ENCODE measurements around the gene DTNBP1. TPM values are rescaled to one million over a fixed set of nuclear protein-coding genes. Genes with fewer than 3 reads are reported as not detected.

DTNBP1 gene
- total and polyA plus RNA-seq, 2 of the 4 experiments (the other 2 are of a cell fraction), result 4.8 to 18.7 TPM

DNA sequence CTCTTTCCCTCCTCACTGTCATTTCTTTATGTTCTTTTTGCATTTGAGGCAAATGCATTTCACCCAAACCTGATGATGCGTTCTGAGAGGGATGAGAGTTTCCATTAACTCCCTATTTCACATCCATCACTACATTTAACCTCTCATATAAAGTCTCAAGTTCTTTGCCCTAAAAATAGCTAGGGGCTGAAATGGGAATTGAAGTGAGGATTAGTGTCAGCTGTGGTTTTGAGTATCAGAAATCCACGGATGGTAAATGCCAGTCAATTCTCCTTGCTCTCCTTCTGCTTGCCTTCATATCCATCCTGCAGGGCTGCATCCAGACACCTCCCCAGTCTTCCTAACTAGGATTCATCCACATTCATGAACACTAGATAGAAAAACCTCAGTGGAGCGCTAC is 10.0 kb upstream of the DTNBP1 start:
- H3K4me3 ChIP-seq (ENCODE audit: insufficient read depth, low read depth, low read length), result no peak overlapping the region
- H4K91ac ChIP-seq (ENCODE audit: insufficient read depth, low read depth, low read length), result no peak overlapping the region
- no peaks in the 10 kb centered on the region for H3K9me3 ChIP-seq (ENCODE audit: control insufficient read depth, insufficient read depth, low read length)
- no peak overlapping the region for H3K14ac ChIP-seq (replicated peaks; ENCODE audit: low read depth, low read length)
- H3K56ac ChIP-seq (ENCODE audit: extremely low read depth, insufficient read depth, low read length), result no peak overlapping the region
- H4K8ac ChIP-seq (ENCODE audit: low read depth in 2 of 2, low read length in 2 of 2), result no peak overlapping the region
- no peaks in the 10 kb centered on the region for H3K4me1 ChIP-seq (ENCODE audit: control insufficient read depth, insufficient read depth, low read length)
- H3K9ac ChIP-seq (ENCODE audit: low read depth, low read length), result no peak overlapping the region
- in situ Hi-C loops (cut with MboI; ENCODE audit: low sequenced_read_pairs) (no loop called here), intact Hi-C loops (cut with micrococcal nuclease) (no loop called here), dilution Hi-C loops (cut with HindIII; ENCODE audit: low sequenced_read_pairs, unreplicated experiment) (no loop called here)
- no peak overlapping the region for H3K18ac ChIP-seq (ENCODE audit: low read depth, low read length)
- peaks cover 71% of the 10 kb centered on the region for H3K27me3 ChIP-seq (ENCODE audit: control insufficient read depth, insufficient read depth, low read length)
- no peak for DNase-seq
- no peaks in the 10 kb centered on the region for H3K36me3 ChIP-seq (ENCODE audit: control insufficient read depth, insufficient read depth, low read length)
- H3K4me2 ChIP-seq (ENCODE audit: low read depth, low read length), result no peak overlapping the region
- H2BK5ac ChIP-seq (ENCODE audit: low read depth, low read length, poor library complexity, severe bottlenecking), result no peak overlapping the region
- H3K79me1 ChIP-seq (ENCODE audit: low read depth in 1 of 2, low read length in 2 of 2), result no peaks in the 10 kb centered on the region
- no peaks in the 10 kb centered on the region for H4K20me1 ChIP-seq (ENCODE audit: insufficient read depth, low read length)
- H2AFZ ChIP-seq (replicated peaks; ENCODE audit: low read length, poor library complexity), result no peak overlapping the region
- WGBS, 2 experiments (ENCODE audit: extremely low coverage in 2 of 2, insufficient read length in 1 of 2), result no CpG with 5 or more reads among the region's 3 CpGs
- no peak overlapping the region for H2BK15ac ChIP-seq (ENCODE audit: low read depth, low read length)
- no peak overlapping the region for H4K5ac ChIP-seq (ENCODE audit: low read depth, low read length)
- no peaks in the 10 kb centered on the region for H3K9me1 ChIP-seq (ENCODE audit: insufficient read depth, low read length)
- ChIA-PET CTCF (interaction anchor here (1.2 kb wide), 1 partner anchor 496 kb away, joined by 3 read pairs; no protein-coding TSS in a partner anchor), POLR2A (ENCODE audit: unreplicated experiment) (no interaction called here)
- no peak overlapping the region for H2AK9ac ChIP-seq (replicated peaks; ENCODE audit: low read depth, low read length, poor library complexity)
- no TSS peak for BruUV-seq (replicated peaks)
- no peak overlapping the region for H2AK5ac ChIP-seq (ENCODE audit: low read depth, low read length)
- H3K27ac ChIP-seq (ENCODE audit: insufficient read depth, low read length), result no peak overlapping the region
- no peak overlapping the region for H2BK120ac ChIP-seq (ENCODE audit: low read depth, low read length)
- no peak overlapping the region for H2BK20ac ChIP-seq (ENCODE audit: low read depth, low read length)
- no peak overlapping the region for H3K23ac ChIP-seq (ENCODE audit: low read depth, low read length)
- no peak for TF ChIP-seq MAFK (IDR thresholded peaks at IDR 0.05; ENCODE audit: low read depth, low read length)
- TF ChIP-seq RAD21 (IDR thresholded peaks at IDR 0.05; ENCODE audit: low read length), result no peak
- no peak for TF ChIP-seq MXI1 (IDR thresholded peaks at IDR 0.05; ENCODE audit: borderline replicate concordance, low read depth, low read length)
- TF ChIP-seq BHLHE40 (IDR thresholded peaks at IDR 0.05; ENCODE audit: low read depth, low read length), result no peak
- TF ChIP-seq NFE2L2 (IDR thresholded peaks at IDR 0.05; ENCODE audit: low read depth, low read length), result no peak
- no peak for TF ChIP-seq ELK1 (IDR thresholded peaks at IDR 0.05; ENCODE audit: borderline replicate concordance, low read depth, low read length)
- no peak for TF ChIP-seq SMC3 (IDR thresholded peaks at IDR 0.05; ENCODE audit: low read depth, low read length)
- no peak for TF ChIP-seq CEBPB (IDR thresholded peaks at IDR 0.05; ENCODE audit: low read depth, low read length)
- no peak for TF ChIP-seq MAZ (IDR thresholded peaks at IDR 0.05; ENCODE audit: borderline replicate concordance, low read depth, low read length)
- TF ChIP-seq RFX5 (IDR thresholded peaks at IDR 0.05; ENCODE audit: low read depth, low read length), result no peak
- no peak for TF ChIP-seq RCOR1 (IDR thresholded peaks at IDR 0.05; ENCODE audit: insufficient replicate concordance, low read length)
- no peak for TF ChIP-seq CHD1 (IDR thresholded peaks at IDR 0.05; ENCODE audit: low read depth, low read length)
- TF ChIP-seq CTCF (conservative IDR thresholded peaks at IDR 0.05; ENCODE audit: low read depth, low read length), result no peak
- no peak for TF ChIP-seq POLR2A (IDR thresholded peaks at IDR 0.05; ENCODE audit: low read depth, low read length)
- TF ChIP-seq FOS (IDR thresholded peaks at IDR 0.05; ENCODE audit: low read depth, low read length), result no peak
- no peak for TF ChIP-seq USF2 (IDR thresholded peaks at IDR 0.05; ENCODE audit: low read depth, low read length)
- no peak for ATAC-seq (ENCODE audit: low read depth)
- no peak overlapping the region for H3K4ac ChIP-seq (ENCODE audit: low read depth, low read length)
